ENCODE results near the gene NUDT2.
"Not testable (repeated sequence)": the region's sequence is repeated elsewhere in the genome, so short reads cannot be mapped to it uniquely, and the experiment has no call there.

The NUDT2 gene

GRCh38 chr9:34334916-34335315, 5.5 kb downstream of the NUDT2 start:
- H3K18ac ChIP-seq (ENCODE audit: low read depth in 1 of 2, low read length in 2 of 2) = no peak overlapping the region
- WGBS = 100% methylated on average over 2 of the region's 2 CpGs

DNA sequence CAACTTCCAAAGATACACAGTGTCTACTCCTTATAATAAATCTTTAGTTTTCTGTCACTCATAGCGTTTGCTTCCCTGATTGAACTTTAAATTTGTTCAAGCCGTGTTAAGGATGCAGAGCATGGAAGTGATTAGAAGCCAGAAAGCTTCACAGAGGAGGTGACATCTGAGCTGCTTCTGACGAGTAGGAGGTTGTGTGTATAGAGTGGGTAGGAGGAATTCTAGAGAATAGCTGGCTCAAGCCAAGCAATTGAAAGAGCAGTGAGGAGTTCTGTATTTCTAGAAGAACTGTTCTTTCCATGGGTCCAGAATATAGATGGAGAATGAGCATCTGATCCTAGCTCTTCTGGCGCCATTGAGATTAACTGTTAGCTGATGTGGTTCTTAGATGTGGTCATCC, 6.0 kb downstream of the NUDT2 start:
- Histone ChIP-seq H3K4me3 (ENCODE audit: insufficient read depth in 1 of 2, low read depth in 1 of 2, low read length in 2 of 2) (no peak overlapping the region), H3K79me1 (replicated peaks; ENCODE audit: low read length, poor library complexity, severe bottlenecking) (peaks cover 37% of the 10 kb centered on the region), H3K4me2 (ENCODE audit: low read length, poor library complexity, severe bottlenecking) (no peak overlapping the region), H3K18ac (ENCODE audit: low read depth in 1 of 2, low read length in 2 of 2) (no peak overlapping the region), H4K8ac (ENCODE audit: low read length) (no peak overlapping the region), H2AK5ac (ENCODE audit: low read length, severe bottlenecking) (no peak overlapping the region), H3K27me3 (ENCODE audit: control insufficient read depth in 1 of 2, insufficient read depth in 1 of 2, low read length in 2 of 2) (no peaks in the 10 kb centered on the region), H3K36me3 (ENCODE audit: control insufficient read depth in 1 of 2, insufficient read depth in 2 of 2, low read depth in 1 of 2, low read length in 2 of 2) (peaks cover 22 to 24% of the 10 kb centered on the region in 2 experiments), H2AFZ (ENCODE audit: low read depth, low read length) (no peak overlapping the region), H2BK5ac (ENCODE audit: low read depth, low read length, poor library complexity, severe bottlenecking) (no peak overlapping the region), H3K4ac (ENCODE audit: low read depth in 1 of 2, low read length in 2 of 2) (no peak overlapping the region), H3K23ac (ENCODE audit: low read length in 2 of 2) (no peak overlapping the region), H2BK15ac (ENCODE audit: low read depth, poor library complexity, severe bottlenecking) (no peak overlapping the region), H3K4me1 (ENCODE audit: control insufficient read depth, insufficient read depth, low read depth, low read length) (no peaks in the 10 kb centered on the region), H4K91ac (ENCODE audit: low read length) (no peak overlapping the region), H2BK12ac (ENCODE audit: low read length in 2 of 2) (no peak overlapping the region), H3K27ac (ENCODE audit: low read length, poor library complexity, severe bottlenecking) (no peak overlapping the region), H2BK120ac (ENCODE audit: low read depth, low read length) (no peak overlapping the region), H3K9ac (ENCODE audit: low read length) (no peak overlapping the region), H3K14ac (ENCODE audit: low read length in 2 of 2) (no peak overlapping the region), H3K9me3 (ENCODE audit: control insufficient read depth, low read length) (no peaks in the 10 kb centered on the region)
- 95% methylated on average over 4 of the region's 4 CpGs for WGBS
- no peak for DNase-seq

More at GRCh38 chr9:34334916-34335315, 5.5 kb downstream of the NUDT2 start:
- no peak for DNase-seq
- H3K4me2 ChIP-seq (ENCODE audit: low read length, poor library complexity, severe bottlenecking) = no peak overlapping the region
- no peak overlapping the region for H3K27ac ChIP-seq (ENCODE audit: low read length, poor library complexity, severe bottlenecking)
- H2BK120ac ChIP-seq (ENCODE audit: low read depth, low read length) = no peak overlapping the region
- H2AK5ac ChIP-seq (ENCODE audit: low read length, severe bottlenecking) = no peak overlapping the region
- no peak overlapping the region for H3K4ac ChIP-seq (ENCODE audit: low read depth in 1 of 2, low read length in 2 of 2)
- peaks cover 35% of the 10 kb centered on the region for H3K79me1 ChIP-seq (replicated peaks; ENCODE audit: low read length, poor library complexity, severe bottlenecking)
- no peak overlapping the region for H4K91ac ChIP-seq (ENCODE audit: low read length)
- no peak overlapping the region for H3K14ac ChIP-seq (ENCODE audit: low read length in 2 of 2)
- H2BK12ac ChIP-seq (ENCODE audit: low read length in 2 of 2) = no peak overlapping the region
- no peaks in the 10 kb centered on the region for H3K9me3 ChIP-seq (ENCODE audit: control insufficient read depth, low read length)
- H2AFZ ChIP-seq (ENCODE audit: low read depth, low read length) = no peak overlapping the region
- peaks cover 18 to 20% of the 10 kb centered on the region in 2 experiments for H3K36me3 ChIP-seq (ENCODE audit: control insufficient read depth in 1 of 2, insufficient read depth in 2 of 2, low read depth in 1 of 2, low read length in 2 of 2)
- no peaks in the 10 kb centered on the region for H3K4me1 ChIP-seq (ENCODE audit: control insufficient read depth, insufficient read depth, low read depth, low read length)
- no peak overlapping the region for H3K23ac ChIP-seq (ENCODE audit: low read length in 2 of 2)
- H3K4me3 ChIP-seq (ENCODE audit: insufficient read depth in 1 of 2, low read depth in 1 of 2, low read length in 2 of 2) = no peak overlapping the region
- H3K9ac ChIP-seq (ENCODE audit: low read length) = no peak overlapping the region
- H2BK15ac ChIP-seq (ENCODE audit: low read depth, poor library complexity, severe bottlenecking) = no peak overlapping the region
- H4K8ac ChIP-seq (ENCODE audit: low read length) = no peak overlapping the region
- H2BK5ac ChIP-seq (ENCODE audit: low read depth, low read length, poor library complexity, severe bottlenecking) = no peak overlapping the region
- H3K27me3 ChIP-seq (ENCODE audit: control insufficient read depth in 1 of 2, insufficient read depth in 1 of 2, low read length in 2 of 2) = no peaks in the 10 kb centered on the region

DNA sequence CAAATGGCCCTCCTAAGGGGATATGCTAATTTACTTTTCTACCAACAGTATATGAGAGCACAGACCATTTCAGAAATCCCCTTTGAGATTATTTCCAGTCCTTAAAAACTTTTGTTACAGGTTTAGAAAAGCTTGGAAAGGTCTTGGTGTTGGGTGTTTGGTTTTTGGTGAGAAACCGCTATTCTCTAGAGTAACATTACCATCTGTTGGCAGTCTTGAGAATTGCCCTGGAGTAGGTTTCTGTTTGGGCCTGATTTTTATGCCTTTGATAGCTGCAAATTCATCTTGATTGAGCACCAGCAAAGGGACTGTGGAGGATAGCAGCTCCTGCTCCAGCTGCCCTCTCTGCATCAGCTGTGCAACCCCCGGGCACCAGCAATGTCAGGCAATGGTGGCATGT, 8.0 kb downstream of the NUDT2 start:
- Histone ChIP-seq H4K8ac (ENCODE audit: low read length) (no peak overlapping the region), H3K4me3 (ENCODE audit: insufficient read depth in 1 of 2, low read depth in 1 of 2, low read length in 2 of 2) (no peak overlapping the region), H3K79me1 (replicated peaks; ENCODE audit: low read length, poor library complexity, severe bottlenecking) (peaks cover 39% of the 10 kb centered on the region), H3K18ac (ENCODE audit: low read depth in 1 of 2, low read length in 2 of 2) (no peak overlapping the region), H3K23ac (ENCODE audit: low read length in 2 of 2) (no peak overlapping the region), H2AFZ (ENCODE audit: low read depth, low read length) (no peak overlapping the region), H2BK5ac (ENCODE audit: low read depth, low read length, poor library complexity, severe bottlenecking) (no peak overlapping the region), H4K91ac (ENCODE audit: low read length) (no peak overlapping the region), H3K27ac (ENCODE audit: low read length, poor library complexity, severe bottlenecking) (no peak overlapping the region), H3K14ac (ENCODE audit: low read length in 2 of 2) (no peak overlapping the region), H3K4me2 (ENCODE audit: low read length, poor library complexity, severe bottlenecking) (no peak overlapping the region), H2BK120ac (ENCODE audit: low read depth, low read length) (no peak overlapping the region), H3K4ac (ENCODE audit: low read depth in 1 of 2, low read length in 2 of 2) (no peak overlapping the region), H3K9me3 (ENCODE audit: control insufficient read depth, low read length) (no peaks in the 10 kb centered on the region), H3K36me3 (ENCODE audit: control insufficient read depth in 1 of 2, insufficient read depth in 2 of 2, low read depth in 1 of 2, low read length in 2 of 2) (peaks cover 38 to 41% of the 10 kb centered on the region in 2 experiments), H3K4me1 (ENCODE audit: control insufficient read depth, insufficient read depth, low read depth, low read length) (no peaks in the 10 kb centered on the region), H2BK15ac (ENCODE audit: low read depth, poor library complexity, severe bottlenecking) (no peak overlapping the region), H2AK5ac (ENCODE audit: low read length, severe bottlenecking) (no peak overlapping the region), H3K27me3 (ENCODE audit: control insufficient read depth in 1 of 2, insufficient read depth in 1 of 2, low read length in 2 of 2) (no peaks in the 10 kb centered on the region), H3K9ac (ENCODE audit: low read length) (peak overlapping the region; percentile 17), H2BK12ac (ENCODE audit: low read length in 2 of 2) (no peak overlapping the region)
- peak; percentile 28 for DNase-seq
- WGBS = 95% methylated on average over 2 of the region's 2 CpGs

DNA sequence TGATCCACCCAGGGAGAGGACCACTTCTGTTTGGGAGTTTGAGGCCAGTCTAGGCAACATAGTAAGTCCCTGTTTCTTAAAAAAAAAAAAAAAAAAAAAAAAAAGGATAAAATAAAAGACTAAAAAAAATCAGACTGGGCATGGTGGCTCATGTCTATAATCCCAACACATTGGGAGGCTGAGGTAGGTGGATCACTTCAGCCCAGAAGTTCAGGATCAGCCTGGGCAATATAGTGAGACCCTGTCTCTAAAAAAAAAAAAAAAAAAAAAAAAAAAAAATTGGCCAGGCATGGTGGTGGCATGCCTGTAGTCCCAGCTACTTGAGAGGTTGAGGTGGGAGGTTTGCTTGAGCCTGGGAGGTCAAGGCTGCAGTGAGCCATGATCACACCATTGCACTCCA, 8.7 kb downstream of the NUDT2 start:
- H2BK12ac ChIP-seq (ENCODE audit: low read length in 2 of 2); H3K14ac ChIP-seq (ENCODE audit: low read length in 2 of 2); H2BK15ac ChIP-seq (ENCODE audit: low read depth, poor library complexity, severe bottlenecking); H3K27ac ChIP-seq (ENCODE audit: low read length, poor library complexity, severe bottlenecking); H3K23ac ChIP-seq (ENCODE audit: low read length in 2 of 2); H4K8ac ChIP-seq (ENCODE audit: low read length); H2AFZ ChIP-seq (ENCODE audit: low read depth, low read length); DNase-seq; H3K4me3 ChIP-seq (ENCODE audit: insufficient read depth in 1 of 2, low read depth in 1 of 2, low read length in 2 of 2); H2BK5ac ChIP-seq (ENCODE audit: low read depth, low read length, poor library complexity, severe bottlenecking); H3K4me1 ChIP-seq (ENCODE audit: control insufficient read depth, insufficient read depth, low read depth, low read length); H3K4ac ChIP-seq (ENCODE audit: low read depth in 1 of 2, low read length in 2 of 2); H3K27me3 ChIP-seq (ENCODE audit: control insufficient read depth in 1 of 2, insufficient read depth in 1 of 2, low read length in 2 of 2); H4K91ac ChIP-seq (ENCODE audit: low read length); H3K18ac ChIP-seq (ENCODE audit: low read depth in 1 of 2, low read length in 2 of 2); H3K9me3 ChIP-seq (ENCODE audit: control insufficient read depth, low read length); H3K9ac ChIP-seq (ENCODE audit: low read length); H3K4me2 ChIP-seq (ENCODE audit: low read length, poor library complexity, severe bottlenecking); H2BK120ac ChIP-seq (ENCODE audit: low read depth, low read length); H2AK5ac ChIP-seq (ENCODE audit: low read length, severe bottlenecking): not testable (repeated sequence)
- Histone ChIP-seq H3K36me3 (ENCODE audit: control insufficient read depth in 1 of 2, insufficient read depth in 2 of 2, low read depth in 1 of 2, low read length in 2 of 2) (peaks cover 38 to 44% of the 10 kb centered on the region in 2 experiments), H3K79me1 (replicated peaks; ENCODE audit: low read length, poor library complexity, severe bottlenecking) (peaks cover 35% of the 10 kb centered on the region)
